Left renal pelvis (tissue), 4 donors: ENCODE measurements around the gene SLC22A23. TPM values are rescaled to one million over a fixed set of nuclear protein-coding genes. Genes with fewer than 3 reads are reported as not detected.

Experiments used
- DNase-seq, 4 donors: peaks; one replicate each; pipeline ENCODE4 v3.0.0-alpha.2; 2013; ENCODE audit warnings: low read depth in 4 of 4, low spot score in 3 of 4
- polyA plus RNA-seq, 4 donors: library from polyadenylated mRNA; unstranded; fragments of 120-200 nt; gene quantifications; one replicate each; pipeline ENCODE4 v1.2.1, GENCODE V29; 2013; ENCODE audit not compliant: insufficient read length in 4 of 4

The SLC22A23 gene
- polyA plus RNA-seq, 4 donors, result 3.3 to 13.7 (median 11.0) TPM

DNA sequence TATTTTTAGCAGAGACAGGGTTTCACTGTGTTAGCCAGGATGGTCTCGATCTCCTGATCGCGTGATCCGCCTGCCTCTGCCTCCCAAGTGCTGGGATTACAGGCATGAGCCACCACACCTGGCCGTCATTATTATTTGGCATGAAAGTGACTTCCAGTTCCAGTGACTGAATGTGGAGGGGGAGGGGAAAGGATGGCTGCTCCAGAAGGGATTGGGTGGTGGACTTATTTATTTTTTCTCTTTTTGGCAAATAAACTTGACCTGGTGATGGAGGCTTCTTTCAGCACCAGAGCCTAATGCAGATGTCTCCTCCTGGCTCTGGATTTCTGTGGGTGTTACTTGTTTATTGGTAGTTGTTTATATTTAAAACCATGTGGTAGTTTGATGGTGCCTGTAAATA, 16.9 kb upstream of the SLC22A23 start:
- DNase-seq, result no peak

GRCh38 chr6:3471711-3472110, 14.9 kb upstream of the SLC22A23 start:
- DNase-seq, result no peak

DNA sequence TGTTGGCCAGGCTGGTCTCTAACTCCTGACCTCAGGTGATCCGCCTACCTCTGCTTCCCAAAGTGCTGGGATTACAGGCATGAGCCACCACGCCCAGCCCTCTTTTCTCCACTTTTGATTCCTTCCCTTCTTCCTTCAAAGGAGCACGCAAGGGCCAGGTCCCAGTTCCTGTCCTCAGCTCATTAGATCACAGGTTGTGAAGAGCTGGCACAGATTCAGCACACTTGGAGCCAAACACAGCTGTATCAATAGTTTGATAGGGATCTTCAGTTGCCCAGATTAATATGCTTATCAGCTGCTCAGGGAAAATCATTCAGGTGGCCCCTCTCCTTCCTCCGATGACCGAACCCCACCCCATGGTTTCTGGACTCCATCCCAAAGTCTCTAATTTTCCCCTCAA, 14.4 kb upstream of the SLC22A23 start:
- no peak for DNase-seq

GRCh38 chr6:3468585-3468984, 11.7 kb upstream of the SLC22A23 start:
- no peak for DNase-seq

- DNase-seq, result no peak
Measured at GRCh38 chr6:3467996-3468395, 11.1 kb upstream of the SLC22A23 start.

DNA sequence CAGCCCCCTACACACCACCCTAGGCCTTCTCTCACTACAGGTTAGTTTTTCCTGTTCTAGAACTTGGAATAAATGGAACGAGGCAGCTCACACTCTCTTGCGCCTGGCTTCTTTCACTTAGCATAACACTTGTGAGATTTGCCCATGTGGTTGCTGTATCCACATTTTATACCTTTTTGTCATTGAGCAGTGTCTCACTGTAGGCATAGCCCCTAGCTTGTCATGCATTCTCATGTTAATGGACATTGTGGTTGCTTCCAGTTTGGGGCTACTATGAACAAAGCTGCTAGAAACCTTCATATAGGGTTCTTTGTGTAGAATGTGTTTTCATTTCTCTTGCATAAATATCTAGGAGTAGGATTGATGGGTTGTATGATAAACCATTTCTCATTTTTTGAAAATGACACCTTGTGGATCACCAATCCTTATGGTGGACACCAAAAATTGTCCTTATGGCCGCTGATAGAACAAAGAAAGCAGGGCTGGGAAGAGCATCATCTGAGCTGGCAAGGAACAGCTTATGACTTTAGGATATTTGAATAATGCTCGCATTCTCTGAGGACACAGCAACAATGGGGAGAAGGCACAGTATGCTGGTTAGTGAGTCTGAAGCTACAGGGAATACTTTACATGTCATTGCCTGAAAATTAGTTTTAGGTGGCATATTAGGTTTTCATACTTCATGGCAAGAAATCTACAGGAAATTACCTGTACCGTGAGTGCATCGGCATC, 9.8 kb upstream of the SLC22A23 start:
- DNase-seq, result no peak

DNA sequence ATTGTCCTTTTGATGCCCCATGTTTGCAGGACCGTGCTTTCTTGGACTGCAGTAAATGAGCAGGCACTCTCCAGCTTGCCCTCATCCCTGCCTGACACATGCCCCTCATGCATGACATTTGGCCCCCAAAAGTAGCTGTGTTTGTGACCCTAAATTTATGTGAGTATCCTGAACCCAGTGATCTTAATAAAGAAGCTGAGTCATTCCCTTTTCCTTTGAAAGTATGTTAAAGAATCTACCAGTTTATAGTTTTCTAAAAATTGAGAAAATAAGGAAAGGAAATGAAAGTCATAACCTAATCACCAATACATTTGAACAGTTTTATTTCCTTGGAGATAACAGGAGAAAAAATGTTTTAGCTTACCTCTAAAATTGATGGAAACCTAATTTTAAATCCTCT, 3.4 kb upstream of the SLC22A23 start:
- DNase-seq, result no peak

GRCh38 chr6:3458706-3459421, 2.0 kb upstream of the SLC22A23 start:
- no peak for DNase-seq

- no peak for DNase-seq
Measured at GRCh38 chr6:3457710-3458602, 1.1 kb upstream of the SLC22A23 start.

DNA sequence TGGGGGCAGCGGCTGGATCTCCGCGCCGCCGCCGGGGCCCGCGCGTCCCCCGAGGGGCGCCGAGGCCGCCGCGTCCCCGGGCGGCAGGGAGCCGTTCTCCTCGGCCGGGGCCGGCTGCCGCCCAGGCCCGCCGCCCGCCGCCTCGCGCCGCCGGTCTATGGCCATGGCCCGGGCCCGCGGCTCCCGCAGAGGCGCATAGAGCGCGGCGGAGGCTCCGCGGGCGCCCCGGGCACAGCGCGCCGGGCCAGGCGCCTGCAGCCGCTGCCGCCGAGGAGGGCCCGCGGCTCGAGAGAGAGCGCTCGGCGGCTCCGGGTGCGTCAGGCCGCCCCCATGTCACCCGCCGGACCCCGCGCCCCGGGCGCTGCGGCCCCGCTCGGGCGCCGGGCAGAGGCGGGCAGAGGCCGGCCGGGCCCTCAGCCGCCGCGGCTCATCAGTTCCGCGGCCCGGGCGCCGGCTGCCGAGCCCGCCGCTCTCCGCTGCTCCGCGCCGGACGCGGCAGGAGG, 404 bp downstream of the SLC22A23 start:
- DNase-seq, result no peak

- DNase-seq, result no peak
Measured at GRCh38 chr6:3455569-3456394, 1.1 kb downstream of the SLC22A23 start.

GRCh38 chr6:3455147-3455568, 1.7 kb downstream of the SLC22A23 start:
- no peak for DNase-seq

- DNase-seq, result no peak
Measured at GRCh38 chr6:3454273-3455010, 2.4 kb downstream of the SLC22A23 start.

GRCh38 chr6:3453413-3454272, 3.2 kb downstream of the SLC22A23 start:
- DNase-seq, result no peak

GRCh38 chr6:3451498-3451897, 5.4 kb downstream of the SLC22A23 start:
- no peak for DNase-seq

GRCh38 chr6:3450888-3451287, 6.0 kb downstream of the SLC22A23 start:
- DNase-seq, result no peak

DNA sequence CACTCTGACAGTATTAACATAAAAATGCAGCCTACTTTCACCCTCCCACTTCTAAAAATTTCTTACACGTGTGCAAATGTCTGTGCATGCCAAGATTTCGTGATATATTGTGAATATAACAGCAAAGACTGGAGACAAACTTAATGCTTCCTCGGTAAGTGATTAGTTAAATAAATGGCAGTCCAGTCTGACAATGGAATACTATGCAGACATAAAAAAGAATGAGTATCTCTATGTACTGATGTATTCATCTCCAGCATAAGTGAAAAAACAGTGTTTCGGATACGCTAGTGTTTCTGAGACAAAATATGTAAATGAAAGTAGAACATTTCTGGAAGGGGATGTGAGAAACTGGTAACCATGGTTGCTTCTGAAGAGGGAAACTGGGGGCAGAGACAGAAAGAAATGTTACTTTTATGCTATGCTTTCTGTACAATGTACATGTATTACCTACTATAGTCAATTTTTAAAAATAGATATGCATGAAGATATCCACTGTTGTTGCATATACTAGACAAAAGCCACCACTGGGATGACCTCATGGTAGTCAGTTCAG, 7.0 kb downstream of the SLC22A23 start:
- DNase-seq, result no peak

GRCh38 chr6:3449321-3449720, 7.5 kb downstream of the SLC22A23 start:
- DNase-seq, result no peak
